HepG2 (cell line): ENCODE measurements around the gene DENND2A. TPM values are rescaled to one million over a fixed set of nuclear protein-coding genes. Genes with fewer than 3 reads are reported as not detected.

Experiments used
- KMT2A ChIP-seq: sonication (generic); formaldehyde crosslinking; IDR thresholded peaks from 2 replicates; pipeline ENCODE4 v1.4.0; 2020; ENCODE audit warnings: missing genetic modification reagents
- TRIM22 ChIP-seq: fragments of 450-650 bp; IDR thresholded peaks from 2 replicates; pipeline ENCODE4 v1.6.1; 2017
- polyA plus RNA-seq, 8 experiments: library from polyadenylated mRNA; depleted of rRNA in 3 of 8; stranded (reverse) in 7 of 8; unstranded in 1 of 8; fragments of >200 nt; fragmentation: Illumina TruSeq in 4 of 8; extraction: Trizol in 4 of 8; gene quantifications; 2 replicates each; pipeline versions ENCODE4 v1.2.1 to v1.2.3, GENCODE V29; 2011 to 2016; ENCODE audit warnings: low read depth in 4 of 8, missing spikeins in 1 of 8, mixed read lengths in 1 of 8; ENCODE audit not compliant: insufficient read depth in 1 of 8
- total RNA-seq, 5 experiments: library from RNA; depleted of rRNA; stranded (reverse); fragments of >200 nt; fragmentation: Illumina TruSeq; extraction: Trizol; gene quantifications; 2 replicates each; pipeline ENCODE4 v1.2.3, GENCODE V29; 2016; ENCODE audit warnings: low read depth in 1 of 5
- TF ChIP-seq, protein P1 (sequence below), 2 experiments: IDR thresholded peaks; 2 replicates each; pipeline ENCODE4 v1.6.1; 2011 to 2012; ENCODE audit warnings: low read length in 2 of 2, borderline replicate concordance in 1 of 2, low read depth in 1 of 2, mild to moderate bottlenecking in 1 of 2, moderate library complexity in 1 of 2
- TF ChIP-seq, protein P2 (sequence below): sonication (generic); formaldehyde crosslinking; IDR thresholded peaks from 2 replicates; pipeline ENCODE4 v1.8.0; 2022; ENCODE audit warnings: mild to moderate bottlenecking, missing genetic modification reagents, moderate library complexity

The DENND2A gene
- total and polyA plus RNA-seq, 2 of the 13 experiments (the other 11 are each of a cell fraction or from before 2014, with no cell fraction given), result not detected

- TF ChIP-seq, protein P1, sequence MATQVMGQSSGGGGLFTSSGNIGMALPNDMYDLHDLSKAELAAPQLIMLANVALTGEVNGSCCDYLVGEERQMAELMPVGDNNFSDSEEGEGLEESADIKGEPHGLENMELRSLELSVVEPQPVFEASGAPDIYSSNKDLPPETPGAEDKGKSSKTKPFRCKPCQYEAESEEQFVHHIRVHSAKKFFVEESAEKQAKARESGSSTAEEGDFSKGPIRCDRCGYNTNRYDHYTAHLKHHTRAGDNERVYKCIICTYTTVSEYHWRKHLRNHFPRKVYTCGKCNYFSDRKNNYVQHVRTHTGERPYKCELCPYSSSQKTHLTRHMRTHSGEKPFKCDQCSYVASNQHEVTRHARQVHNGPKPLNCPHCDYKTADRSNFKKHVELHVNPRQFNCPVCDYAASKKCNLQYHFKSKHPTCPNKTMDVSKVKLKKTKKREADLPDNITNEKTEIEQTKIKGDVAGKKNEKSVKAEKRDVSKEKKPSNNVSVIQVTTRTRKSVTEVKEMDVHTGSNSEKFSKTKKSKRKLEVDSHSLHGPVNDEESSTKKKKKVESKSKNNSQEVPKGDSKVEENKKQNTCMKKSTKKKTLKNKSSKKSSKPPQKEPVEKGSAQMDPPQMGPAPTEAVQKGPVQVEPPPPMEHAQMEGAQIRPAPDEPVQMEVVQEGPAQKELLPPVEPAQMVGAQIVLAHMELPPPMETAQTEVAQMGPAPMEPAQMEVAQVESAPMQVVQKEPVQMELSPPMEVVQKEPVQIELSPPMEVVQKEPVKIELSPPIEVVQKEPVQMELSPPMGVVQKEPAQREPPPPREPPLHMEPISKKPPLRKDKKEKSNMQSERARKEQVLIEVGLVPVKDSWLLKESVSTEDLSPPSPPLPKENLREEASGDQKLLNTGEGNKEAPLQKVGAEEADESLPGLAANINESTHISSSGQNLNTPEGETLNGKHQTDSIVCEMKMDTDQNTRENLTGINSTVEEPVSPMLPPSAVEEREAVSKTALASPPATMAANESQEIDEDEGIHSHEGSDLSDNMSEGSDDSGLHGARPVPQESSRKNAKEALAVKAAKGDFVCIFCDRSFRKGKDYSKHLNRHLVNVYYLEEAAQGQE (IDR thresholded peaks at IDR 0.05; ENCODE audit: borderline replicate concordance in 1 of 2, low read depth in 1 of 2, low read length in 2 of 2), result 0 out of 4 replicates have a peak, but pooled peaks of 1 of the 2 experiments have one; percentile 12
- TF ChIP-seq KMT2A (no peak), TRIM22 (no peak)
- TF ChIP-seq, protein P2, sequence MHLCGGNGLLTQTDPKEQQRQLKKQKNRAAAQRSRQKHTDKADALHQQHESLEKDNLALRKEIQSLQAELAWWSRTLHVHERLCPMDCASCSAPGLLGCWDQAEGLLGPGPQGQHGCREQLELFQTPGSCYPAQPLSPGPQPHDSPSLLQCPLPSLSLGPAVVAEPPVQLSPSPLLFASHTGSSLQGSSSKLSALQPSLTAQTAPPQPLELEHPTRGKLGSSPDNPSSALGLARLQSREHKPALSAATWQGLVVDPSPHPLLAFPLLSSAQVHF, result 0 out of 2 replicates have a peak, but pooled peaks have one; percentile 18
- TF ChIP-seq, all 625 proteins: peak for 36
Measured at GRCh38 chr7:140478246-140479061, 162.2 kb downstream of the DENND2A start (continued).
